HL-60 (cell line): ENCODE data around the gene DMBT1.

Source experiments
- DNase-seq, 2 experiments: peaks; one replicate each; pipeline ENCODE4 v3.0.0-alpha.2; 2010 to 2020; ENCODE audit warnings: low read depth in 1 of 2, low spot score in 1 of 2
- H3K27ac ChIP-seq: fragments of 250-450 bp; sonication (Bioruptor Pico); replicated peaks from 2 replicates; pipeline ENCODE4 v1.5.1; 2020; ENCODE audit warnings: mild to moderate bottlenecking, moderate library complexity
- H3K27me3 ChIP-seq: fragments of 250-450 bp; sonication (Bioruptor Pico); 2 replicates; pipeline ENCODE4 v1.5.1; 2021; ENCODE audit warnings: mild to moderate bottlenecking, moderate library complexity; ENCODE audit not compliant: insufficient read depth, poor library complexity, severe bottlenecking
- H3K4me3 ChIP-seq: replicated peaks from 2 replicates; pipeline ENCODE4 v1.5.1; 2011; ENCODE audit warnings: mild to moderate bottlenecking, control low read depth, low read length; ENCODE audit not compliant: insufficient read depth
- GABPA ChIP-seq: IDR thresholded peaks from 2 replicates; pipeline ENCODE4 v1.6.1; 2012; ENCODE audit warnings: low read depth
- POLR2AphosphoS5 ChIP-seq: IDR thresholded peaks from 2 replicates; pipeline ENCODE4 v1.6.1; 2012; ENCODE audit warnings: low read depth
- REST ChIP-seq: IDR thresholded peaks from 2 replicates; pipeline ENCODE4 v1.6.1; 2012; ENCODE audit warnings: low read depth; ENCODE audit not compliant: insufficient replicate concordance
- SPI1 ChIP-seq: IDR thresholded peaks from 2 replicates; pipeline ENCODE4 v1.6.1; 2012; ENCODE audit warnings: low read depth, mild to moderate bottlenecking, borderline replicate concordance
- TF ChIP-seq, protein P1 (sequence below): IDR thresholded peaks from one replicate; pipeline ENCODE4 v1.5.1; 2011; ENCODE audit warnings: low read length, control low read depth, inconsistent platforms; ENCODE audit not compliant: insufficient read depth

The DMBT1 gene

GRCh38 chr10:122659126-122659525 is 98.6 kb downstream of the DMBT1 start:
- no peak for DNase-seq
- TF ChIP-seq GABPA = no peak
- no peak for TF ChIP-seq SPI1
- TF ChIP-seq REST = no peak
- TF ChIP-seq, protein P1, sequence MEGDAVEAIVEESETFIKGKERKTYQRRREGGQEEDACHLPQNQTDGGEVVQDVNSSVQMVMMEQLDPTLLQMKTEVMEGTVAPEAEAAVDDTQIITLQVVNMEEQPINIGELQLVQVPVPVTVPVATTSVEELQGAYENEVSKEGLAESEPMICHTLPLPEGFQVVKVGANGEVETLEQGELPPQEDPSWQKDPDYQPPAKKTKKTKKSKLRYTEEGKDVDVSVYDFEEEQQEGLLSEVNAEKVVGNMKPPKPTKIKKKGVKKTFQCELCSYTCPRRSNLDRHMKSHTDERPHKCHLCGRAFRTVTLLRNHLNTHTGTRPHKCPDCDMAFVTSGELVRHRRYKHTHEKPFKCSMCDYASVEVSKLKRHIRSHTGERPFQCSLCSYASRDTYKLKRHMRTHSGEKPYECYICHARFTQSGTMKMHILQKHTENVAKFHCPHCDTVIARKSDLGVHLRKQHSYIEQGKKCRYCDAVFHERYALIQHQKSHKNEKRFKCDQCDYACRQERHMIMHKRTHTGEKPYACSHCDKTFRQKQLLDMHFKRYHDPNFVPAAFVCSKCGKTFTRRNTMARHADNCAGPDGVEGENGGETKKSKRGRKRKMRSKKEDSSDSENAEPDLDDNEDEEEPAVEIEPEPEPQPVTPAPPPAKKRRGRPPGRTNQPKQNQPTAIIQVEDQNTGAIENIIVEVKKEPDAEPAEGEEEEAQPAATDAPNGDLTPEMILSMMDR = no peak
- no peak for TF ChIP-seq POLR2AphosphoS5
- no peak overlapping the region for H3K4me3 ChIP-seq
- no peak overlapping the region for H3K27ac ChIP-seq
- H3K27me3 ChIP-seq = peaks cover 3% of the 10 kb centered on the region

DNA sequence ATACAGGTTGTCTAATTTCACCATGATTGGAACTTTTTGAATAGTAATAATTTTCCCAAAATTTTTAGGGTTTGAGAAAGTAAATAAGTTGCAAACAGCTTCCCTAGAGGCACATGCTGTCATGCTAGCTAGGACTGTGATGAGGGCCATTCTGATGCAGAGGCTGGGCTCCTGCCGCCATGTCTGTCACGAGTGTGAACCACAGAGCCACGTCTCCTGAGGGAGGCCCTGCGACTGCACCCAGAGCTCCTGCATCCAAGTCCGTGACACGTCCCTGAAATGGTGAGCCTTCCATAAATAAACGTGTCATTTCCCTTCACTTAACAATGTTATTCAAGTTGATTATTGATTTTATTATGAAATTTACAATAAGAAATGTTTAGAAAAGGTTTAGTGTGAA is 99.1 kb downstream of the DMBT1 start:
- DNase-seq = no peak
- H3K27ac ChIP-seq = no peak overlapping the region
- H3K27me3 ChIP-seq = peaks cover 3% of the 10 kb centered on the region
- H3K4me3 ChIP-seq = no peak overlapping the region
- TF ChIP-seq REST (no peak), GABPA (no peak), POLR2AphosphoS5 (no peak), SPI1 (no peak)
- TF ChIP-seq, protein P1 = no peak

DNA sequence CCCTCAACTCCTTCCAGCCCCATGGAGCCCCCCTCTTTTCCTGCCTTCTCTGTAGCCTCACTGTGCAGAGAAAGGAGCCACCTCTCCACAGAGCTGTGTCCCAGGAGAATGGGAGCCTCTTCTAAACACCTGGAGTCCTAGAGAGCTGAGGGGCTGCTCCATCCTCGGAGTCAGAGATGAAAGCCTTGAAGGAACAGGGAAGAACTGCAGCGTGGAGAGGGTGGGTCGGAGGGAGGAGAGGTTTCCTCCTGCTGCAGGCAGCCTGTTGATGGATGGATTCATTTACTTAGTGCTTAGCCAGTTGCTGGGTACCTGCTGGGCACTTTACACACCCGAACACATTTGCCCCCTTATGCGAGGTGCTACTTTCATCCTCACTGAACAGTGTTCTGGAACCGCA is 100.1 kb downstream of the DMBT1 start:
- Histone ChIP-seq H3K27ac (no peak overlapping the region), H3K27me3 (peaks cover 3% of the 10 kb centered on the region), H3K4me3 (no peak overlapping the region)
- DNase-seq = no peak
- TF ChIP-seq GABPA = no peak
- TF ChIP-seq, protein P1 = no peak
- TF ChIP-seq SPI1 = no peak
- TF ChIP-seq POLR2AphosphoS5 = no peak
- no peak for TF ChIP-seq REST
